HEK293 (cell line): Measurements from ENCODE around the gene CCDC51.

Source experiments
- FEZF1 ChIP-seq: fragments of 450-650 bp; formaldehyde crosslinking; IDR thresholded peaks from 2 replicates; pipeline ENCODE4 v1.5.1; 2016; ENCODE audit warnings: missing biosample characterization, missing genetic modification characterization
- HOXA7 ChIP-seq: sonication (generic); formaldehyde crosslinking; IDR thresholded peaks from 2 replicates; pipeline ENCODE4 v1.8.1; 2022; ENCODE audit warnings: missing genetic modification reagents, borderline replicate concordance
- PATZ1 ChIP-seq: fragments of 450-650 bp; formaldehyde crosslinking; IDR thresholded peaks from 2 replicates; pipeline ENCODE4 v1.5.1; 2016; ENCODE audit warnings: missing biosample characterization, missing genetic modification characterization
- YY1 ChIP-seq: fragments of 450-650 bp; formaldehyde crosslinking; IDR thresholded peaks from 2 replicates; pipeline ENCODE4 v1.5.1; 2018; ENCODE audit warnings: missing biosample characterization, missing genetic modification characterization
- ZBTB8A ChIP-seq: fragments of 450-650 bp; formaldehyde crosslinking; IDR thresholded peaks from 2 replicates; pipeline ENCODE4 v1.5.1; 2016; ENCODE audit warnings: missing biosample characterization, missing genetic modification characterization
- ZFHX2 ChIP-seq: fragments of 450-650 bp; formaldehyde crosslinking; conservative IDR thresholded peaks from 2 replicates; pipeline ENCODE4 v1.5.1; 2016; ENCODE audit warnings: missing biosample characterization, missing genetic modification characterization
- ZNF10 ChIP-seq: fragments of 450-650 bp; formaldehyde crosslinking; IDR thresholded peaks from 2 replicates; pipeline ENCODE4 v1.5.1; 2017; ENCODE audit warnings: missing biosample characterization, missing genetic modification characterization
- ZNF362 ChIP-seq: fragments of 450-650 bp; formaldehyde crosslinking; IDR thresholded peaks from 2 replicates; pipeline ENCODE4 v1.5.1; 2016; ENCODE audit warnings: missing biosample characterization, missing genetic modification characterization
- ZNF391 ChIP-seq: fragments of 450-650 bp; formaldehyde crosslinking; IDR thresholded peaks from 2 replicates; pipeline ENCODE4 v1.5.1; 2016; ENCODE audit warnings: low read depth, missing biosample characterization, missing genetic modification characterization, borderline replicate concordance
- TF ChIP-seq, protein P1 (sequence below): fragments of 450-650 bp; formaldehyde crosslinking; IDR thresholded peaks from 2 replicates; pipeline ENCODE4 v1.5.1; 2016; ENCODE audit warnings: missing biosample characterization, missing genetic modification characterization

DNA sequence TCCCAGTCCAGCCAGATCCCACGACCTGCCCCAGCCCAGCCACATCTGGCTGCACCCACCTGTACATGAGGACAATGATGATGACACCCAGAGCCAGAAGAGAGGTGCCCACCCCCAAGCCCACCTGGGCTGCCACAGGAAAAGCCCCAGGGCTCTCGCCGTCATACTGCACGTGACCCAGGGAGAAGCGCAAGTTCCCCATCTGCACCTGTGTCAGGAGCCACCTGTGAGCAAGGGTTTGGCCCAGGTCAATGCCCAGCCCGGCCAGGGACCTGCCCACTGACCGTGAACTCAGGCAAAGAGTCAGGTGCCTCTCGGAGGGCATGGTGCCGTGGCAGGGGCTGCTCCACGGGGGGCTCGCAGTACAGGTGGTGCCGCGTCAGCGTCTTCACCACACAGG is 26.3 kb downstream of the CCDC51 start:
- TF ChIP-seq ZNF10 (tag by site-specific recombination): no peak
- TF ChIP-seq ZFHX2 (tag by site-specific recombination): no peak
- TF ChIP-seq YY1 (tag by site-specific recombination): no peak
- no peak for TF ChIP-seq ZNF362 (tag by site-specific recombination)
- TF ChIP-seq, protein P1, sequence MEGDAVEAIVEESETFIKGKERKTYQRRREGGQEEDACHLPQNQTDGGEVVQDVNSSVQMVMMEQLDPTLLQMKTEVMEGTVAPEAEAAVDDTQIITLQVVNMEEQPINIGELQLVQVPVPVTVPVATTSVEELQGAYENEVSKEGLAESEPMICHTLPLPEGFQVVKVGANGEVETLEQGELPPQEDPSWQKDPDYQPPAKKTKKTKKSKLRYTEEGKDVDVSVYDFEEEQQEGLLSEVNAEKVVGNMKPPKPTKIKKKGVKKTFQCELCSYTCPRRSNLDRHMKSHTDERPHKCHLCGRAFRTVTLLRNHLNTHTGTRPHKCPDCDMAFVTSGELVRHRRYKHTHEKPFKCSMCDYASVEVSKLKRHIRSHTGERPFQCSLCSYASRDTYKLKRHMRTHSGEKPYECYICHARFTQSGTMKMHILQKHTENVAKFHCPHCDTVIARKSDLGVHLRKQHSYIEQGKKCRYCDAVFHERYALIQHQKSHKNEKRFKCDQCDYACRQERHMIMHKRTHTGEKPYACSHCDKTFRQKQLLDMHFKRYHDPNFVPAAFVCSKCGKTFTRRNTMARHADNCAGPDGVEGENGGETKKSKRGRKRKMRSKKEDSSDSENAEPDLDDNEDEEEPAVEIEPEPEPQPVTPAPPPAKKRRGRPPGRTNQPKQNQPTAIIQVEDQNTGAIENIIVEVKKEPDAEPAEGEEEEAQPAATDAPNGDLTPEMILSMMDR (tag by site-specific recombination): no peak
- TF ChIP-seq FEZF1 (tag by site-specific recombination): no peak
- no peak for TF ChIP-seq ZNF391 (tag by site-specific recombination)
- TF ChIP-seq ZBTB8A: no peak
- no peak for TF ChIP-seq HOXA7 (CRISPR knock-in tag)
- no peak for TF ChIP-seq PATZ1
